Upper lobe of left lung (tissue), 4 donors: ENCODE measurements around the gene TUBB.

Experiments used
- POLR2A ChIP-seq, 4 donors: fragments of 450-650 bp; IDR thresholded peaks; one replicate each; pipeline ENCODE4 v1.5.1; 2016 to 2017; ENCODE audit warnings: antibody characterized with exemption in 4 of 4, mild to moderate bottlenecking in 2 of 4
- POLR2AphosphoS5 ChIP-seq, 2 donors: sonication (generic); formaldehyde crosslinking; IDR thresholded peaks; one replicate each; pipeline ENCODE4 v1.5.1; 2017; ENCODE audit warnings: antibody characterized with exemption in 2 of 2
- TF ChIP-seq, protein P1 (sequence below), 6 experiments: fragments of 450-650 bp in 4 of 6; fragments of 200-600 bp in 2 of 6; sonication (generic) in 2 of 6; IDR thresholded peaks; one replicate each; pipeline ENCODE4 v1.5.1; 2016 to 2019; ENCODE audit warnings: antibody characterized with exemption in 6 of 6

- TF ChIP-seq, protein P1, sequence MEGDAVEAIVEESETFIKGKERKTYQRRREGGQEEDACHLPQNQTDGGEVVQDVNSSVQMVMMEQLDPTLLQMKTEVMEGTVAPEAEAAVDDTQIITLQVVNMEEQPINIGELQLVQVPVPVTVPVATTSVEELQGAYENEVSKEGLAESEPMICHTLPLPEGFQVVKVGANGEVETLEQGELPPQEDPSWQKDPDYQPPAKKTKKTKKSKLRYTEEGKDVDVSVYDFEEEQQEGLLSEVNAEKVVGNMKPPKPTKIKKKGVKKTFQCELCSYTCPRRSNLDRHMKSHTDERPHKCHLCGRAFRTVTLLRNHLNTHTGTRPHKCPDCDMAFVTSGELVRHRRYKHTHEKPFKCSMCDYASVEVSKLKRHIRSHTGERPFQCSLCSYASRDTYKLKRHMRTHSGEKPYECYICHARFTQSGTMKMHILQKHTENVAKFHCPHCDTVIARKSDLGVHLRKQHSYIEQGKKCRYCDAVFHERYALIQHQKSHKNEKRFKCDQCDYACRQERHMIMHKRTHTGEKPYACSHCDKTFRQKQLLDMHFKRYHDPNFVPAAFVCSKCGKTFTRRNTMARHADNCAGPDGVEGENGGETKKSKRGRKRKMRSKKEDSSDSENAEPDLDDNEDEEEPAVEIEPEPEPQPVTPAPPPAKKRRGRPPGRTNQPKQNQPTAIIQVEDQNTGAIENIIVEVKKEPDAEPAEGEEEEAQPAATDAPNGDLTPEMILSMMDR (IDR thresholded peaks at IDR 0.05): no peak
- TF ChIP-seq POLR2AphosphoS5 (IDR thresholded peaks at IDR 0.05) (no peak), POLR2A (IDR thresholded peaks at IDR 0.05) (no peak)
These were observed 28.8 kb upstream of the TUBB start for GRCh38 chr6:30691208-30691847.
